HG03457 (cell line): ENCODE measurements around the gene MT1M.
A peak's percentile ranks its signal among the peaks of the same experiment; 100 is the strongest.
"Not testable (repeated sequence)": the region's sequence is repeated elsewhere in the genome, so short reads cannot be mapped to it uniquely, and the experiment has no call there.

Source experiments
- ATAC-seq: cut with Tn5 transposase; IDR thresholded peaks from one replicate; pipeline ENCODE4 v1.9.1; 2021; ENCODE audit warnings: moderate number of reproducible peaks; ENCODE audit not compliant: unreplicated experiment

Gene MT1M

DNA sequence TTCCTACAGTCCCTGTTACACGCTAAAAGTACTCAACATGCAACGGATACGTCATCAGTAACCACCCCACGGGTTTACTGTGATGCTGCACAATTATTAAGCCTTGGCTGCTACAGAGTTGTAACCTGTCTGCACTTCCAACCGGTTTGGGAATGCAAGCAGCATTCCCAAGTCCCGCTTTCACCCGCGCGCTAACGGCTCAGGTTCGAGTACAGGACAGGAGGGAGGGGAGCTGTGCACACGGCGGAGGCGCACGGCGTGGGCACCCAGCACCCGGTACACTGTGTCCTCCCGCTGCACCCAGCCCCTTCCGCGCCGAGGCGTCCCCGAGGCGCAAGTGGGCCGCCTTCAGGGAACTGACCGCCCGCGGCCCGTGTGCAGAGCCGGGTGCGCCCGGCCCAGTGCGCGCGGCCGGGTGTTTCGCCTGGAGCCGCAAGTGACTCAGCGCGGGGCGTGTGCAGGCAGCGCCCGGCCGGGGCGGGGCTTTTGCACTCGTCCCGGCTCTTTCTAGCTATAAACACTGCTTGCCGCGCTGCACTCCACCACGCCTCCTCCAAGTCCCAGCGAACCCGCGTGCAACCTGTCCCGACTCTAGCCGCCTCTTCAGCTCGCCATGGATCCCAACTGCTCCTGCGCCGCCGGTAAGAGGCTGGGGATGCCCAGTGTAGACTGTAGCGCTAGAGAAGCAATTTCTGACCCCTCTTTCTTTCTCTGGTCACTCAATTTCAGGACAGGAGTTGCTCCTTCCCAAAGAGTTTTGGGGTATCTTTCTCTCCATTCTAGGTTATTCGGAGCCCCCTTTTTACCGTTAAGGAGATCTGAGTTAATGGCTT, 24.2 kb upstream of the MT1M start, which contains the start of gene MT2A:
Gene MT2A (plus strand): TSS at position 542 of the 833 bp plus-strand sequence. CDS start 72 bp downstream, at position 614.
- peak; percentile 66 for ATAC-seq

GRCh38 chr16:56608876-56609462, 23.5 kb upstream of the MT1M start:
- ATAC-seq, result no peak

GRCh38 chr16:56609463-56609921, 23.0 kb upstream of the MT1M start:
- no peak for ATAC-seq

- no peak for ATAC-seq
Observed at GRCh38 chr16:56610017-56610608, 22.3 kb upstream of the MT1M start.

DNA sequence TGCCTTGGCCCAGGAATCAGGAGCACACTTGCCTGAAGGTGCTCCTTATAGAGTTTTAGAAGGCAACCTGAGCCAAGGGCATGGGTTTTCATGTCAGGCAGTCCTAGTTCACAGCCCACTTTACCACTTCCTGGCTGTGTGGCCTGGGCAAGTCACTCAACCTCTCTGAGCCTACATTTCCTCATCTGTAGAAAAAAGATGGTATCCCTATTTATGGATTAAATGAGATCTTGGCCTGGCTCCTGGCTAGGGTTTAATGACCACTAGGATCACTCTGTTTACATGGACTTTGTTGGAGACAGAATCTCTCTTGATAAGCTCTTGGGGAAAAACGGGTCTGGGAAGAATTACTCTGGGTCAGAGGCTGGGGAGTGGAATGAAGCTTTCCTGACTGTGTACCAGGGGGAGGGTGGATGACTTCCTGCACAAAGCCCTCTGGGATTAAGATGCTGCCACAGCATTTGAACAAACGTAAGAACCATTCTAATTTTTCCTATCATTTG, 21.8 kb upstream of the MT1M start:
- ATAC-seq, result no peak

DNA sequence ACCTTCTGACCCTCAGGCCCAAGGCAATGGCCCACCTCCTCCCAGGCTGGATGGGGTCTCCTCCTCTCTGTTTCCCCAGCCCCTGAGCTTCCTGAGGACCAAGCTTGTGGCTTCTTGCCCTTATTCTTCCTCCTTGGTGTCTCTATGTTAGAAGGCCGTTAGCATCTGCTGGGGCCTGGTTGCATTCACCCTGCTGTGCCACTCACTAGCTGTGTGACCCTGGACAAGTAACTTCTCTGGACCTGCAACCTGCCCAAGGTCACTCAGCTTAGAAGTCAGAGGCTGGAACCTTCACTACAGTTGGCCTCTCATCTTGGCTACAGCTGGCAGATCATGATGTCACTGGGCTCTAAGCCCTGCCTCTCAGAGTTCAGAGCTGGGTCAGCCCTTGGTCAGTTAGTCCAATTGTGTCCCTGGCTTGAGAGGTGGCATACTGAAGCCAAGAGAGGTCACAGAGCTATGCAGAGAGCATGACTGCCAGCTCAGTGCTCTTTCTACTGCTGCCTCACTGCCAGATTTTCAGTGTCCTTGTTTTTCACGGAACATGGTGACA, 21.1 kb upstream of the MT1M start:
- ATAC-seq, result no peak

GRCh38 chr16:56613706-56614105, 18.8 kb upstream of the MT1M start:
- no peak for ATAC-seq

- ATAC-seq, result no peak
Observed at GRCh38 chr16:56614549-56614991, 17.9 kb upstream of the MT1M start.

GRCh38 chr16:56615353-56615752, 17.1 kb upstream of the MT1M start:
- ATAC-seq, result no peak

- ATAC-seq, result no peak
Observed at GRCh38 chr16:56616608-56617211, 15.7 kb upstream of the MT1M start.

GRCh38 chr16:56617212-56618085, 15.0 kb upstream of the MT1M start:
- peak; percentile 53 for ATAC-seq

- no peak for ATAC-seq
Observed at GRCh38 chr16:56618138-56618537, 14.3 kb upstream of the MT1M start.

DNA sequence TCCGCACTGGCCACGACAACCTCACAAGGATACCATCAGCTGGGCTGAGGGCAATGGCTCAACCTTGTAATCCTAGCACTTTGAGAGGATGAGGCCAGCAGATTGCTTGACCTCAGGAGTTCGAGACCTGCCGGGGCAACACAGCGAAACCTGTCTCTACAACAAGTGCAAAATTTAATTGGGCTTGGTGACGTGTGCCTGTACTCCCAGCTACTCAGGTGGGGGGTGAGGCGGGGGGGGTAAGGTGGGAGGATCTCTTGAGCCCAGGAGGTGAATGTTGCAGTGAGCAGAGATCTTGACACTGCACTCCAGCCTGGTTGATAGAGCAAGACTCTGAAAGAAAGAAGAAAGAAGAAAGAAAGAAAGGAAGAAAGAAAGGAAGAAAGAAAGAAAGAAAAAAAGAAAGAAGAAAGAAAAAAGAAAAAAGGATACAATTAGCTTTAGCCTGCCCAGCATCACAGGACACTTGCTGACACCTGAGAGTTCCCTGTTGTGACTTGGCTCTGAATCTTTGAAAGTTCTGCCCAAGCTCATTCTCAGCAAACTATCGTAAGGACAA, 12.0 kb upstream of the MT1M start:
- ATAC-seq, result no peak

DNA sequence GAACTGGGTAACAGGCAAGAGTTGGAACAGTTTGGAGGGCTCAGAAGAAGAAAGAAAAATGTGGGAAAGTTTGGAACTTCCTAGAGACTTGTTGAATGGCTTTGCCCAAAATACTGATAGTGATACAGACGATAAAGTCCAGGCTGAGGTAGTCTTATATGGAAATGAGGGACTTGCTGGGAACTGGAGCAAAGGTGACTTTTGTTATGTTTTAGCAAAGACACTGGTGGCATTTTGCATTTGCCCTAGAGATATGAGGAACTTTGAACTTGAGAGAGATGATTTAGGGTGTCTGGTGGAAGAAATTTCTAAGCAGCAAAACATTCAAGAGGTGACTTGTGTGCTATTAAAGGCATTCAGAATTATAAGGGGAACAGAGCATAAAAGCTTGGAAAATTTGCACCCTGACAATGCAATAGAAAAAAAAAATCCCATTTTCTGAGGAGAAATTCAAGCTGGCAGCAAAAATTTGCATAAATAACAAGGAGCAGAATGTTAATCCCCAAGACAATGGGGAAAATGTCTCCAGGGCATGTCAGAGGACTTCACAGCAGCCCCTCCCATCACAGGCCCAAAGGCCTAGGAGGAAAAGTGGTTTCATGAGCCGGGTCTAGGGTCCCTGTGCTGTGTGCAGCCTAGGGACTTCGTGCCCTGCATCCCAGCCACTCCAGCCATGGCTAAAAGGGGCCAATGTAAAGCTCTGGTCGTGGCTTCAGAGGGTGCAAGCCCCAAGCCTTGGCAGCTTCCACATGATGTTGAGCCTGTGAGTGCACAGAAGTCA, 10.6 kb upstream of the MT1M start:
- ATAC-seq, result not testable (repeated sequence)

DNA sequence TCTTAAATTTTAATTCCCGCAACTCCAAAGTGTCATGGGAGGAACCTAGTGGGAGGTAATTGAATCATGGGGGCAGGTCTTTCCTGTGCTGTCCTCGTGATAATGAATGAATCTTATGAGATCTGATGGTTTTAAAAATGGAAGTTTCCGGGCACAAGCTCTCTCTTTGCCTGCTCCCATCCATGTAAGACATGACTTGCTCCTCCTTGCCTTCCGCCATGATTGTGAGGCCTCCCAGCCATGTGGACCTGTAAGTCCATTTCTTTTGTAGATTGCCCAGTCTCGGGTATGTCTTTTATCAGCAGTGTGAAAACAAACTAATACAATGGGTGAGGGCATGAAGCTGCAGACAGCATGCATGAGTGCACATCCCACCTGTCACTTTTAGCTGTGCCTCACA, 9.3 kb upstream of the MT1M start:
- ATAC-seq, result not testable (repeated sequence)

DNA sequence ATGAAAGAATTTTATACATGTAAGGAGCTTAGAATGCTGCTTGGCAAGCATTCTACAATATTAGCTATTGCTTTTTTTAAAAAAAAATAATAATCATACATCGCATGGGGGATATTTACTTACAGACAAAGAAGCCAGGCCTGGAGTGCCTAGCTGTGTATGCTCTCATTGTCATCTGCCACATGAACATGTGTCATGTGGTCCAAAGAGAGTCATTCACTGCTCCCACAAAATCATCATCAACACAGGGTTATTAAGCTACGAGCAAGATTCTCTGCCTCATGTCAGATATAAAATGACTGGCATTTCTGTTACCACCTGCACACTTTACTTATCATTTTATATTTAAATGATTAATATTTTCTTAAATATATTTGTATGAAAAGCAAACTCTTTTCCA, 8.8 kb upstream of the MT1M start:
- no peak for ATAC-seq

DNA sequence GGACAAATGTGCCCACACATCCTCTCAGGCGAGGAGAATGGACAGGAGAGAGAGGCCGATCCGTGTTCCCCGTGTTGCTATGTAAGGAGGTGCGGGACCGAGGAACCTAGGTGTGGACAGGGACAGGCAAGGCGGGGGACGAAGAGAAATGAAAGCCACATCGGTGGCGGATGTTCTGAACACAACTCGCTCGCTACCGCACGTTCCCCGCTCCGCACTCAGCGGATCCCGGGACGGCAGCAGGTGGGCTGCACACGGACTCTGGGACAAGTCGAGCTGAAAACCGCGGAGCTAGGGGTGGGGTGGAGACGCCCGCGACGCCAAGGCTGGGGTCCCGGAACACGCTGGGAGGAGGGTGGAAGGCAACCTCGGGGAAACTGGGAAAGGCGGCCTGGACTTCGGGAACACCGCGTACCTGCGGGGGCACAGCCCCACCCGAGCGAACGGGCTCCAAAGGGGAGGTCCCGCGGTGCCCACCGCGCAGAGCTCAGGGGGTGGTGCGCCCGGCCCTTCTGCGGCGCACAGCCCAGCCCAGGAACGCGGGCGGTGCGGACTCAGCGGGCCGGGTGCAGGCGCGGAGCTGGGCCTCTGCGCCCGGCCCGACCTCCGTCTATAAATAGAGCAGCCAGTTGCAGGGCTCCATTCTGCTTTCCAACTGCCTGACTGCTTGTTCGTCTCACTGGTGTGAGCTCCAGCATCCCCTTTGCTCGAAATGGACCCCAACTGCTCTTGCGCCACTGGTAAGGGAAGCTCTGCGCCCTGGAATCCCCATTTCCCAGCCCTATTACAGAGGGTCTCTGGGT, 7.1 kb upstream of the MT1M start, which contains the start of gene MT1E:
Gene MT1E (plus strand): TSS at position 642 of the 803 bp plus-strand sequence. CDS start 71 bp downstream, at position 713.
- ATAC-seq, result peak; percentile 56
